Stimulated activated CD4-positive, alpha-beta T cell treated with anti-CD3 and anti-CD28 coated beads, Interleukin-4, amount 100 ng/mL, for 24 hours (primary cell): Measurements from ENCODE around the gene SMG9.

ENCODE experiments used
- DNase-seq: peaks from one replicate; pipeline ENCODE4 v3.0.0-alpha.2; 2020

SMG9 gene

GRCh38 chr19:43751466-43752220 lies 3.1 kb downstream of the SMG9 start:
- DNase-seq: no peak

GRCh38 chr19:43749898-43750297 lies 4.9 kb downstream of the SMG9 start:
- DNase-seq: no peak

GRCh38 chr19:43749152-43749551 lies 5.6 kb downstream of the SMG9 start:
- no peak for DNase-seq

GRCh38 chr19:43748685-43749084 lies 6.1 kb downstream of the SMG9 start:
- DNase-seq: no peak

- no peak for DNase-seq
These were observed 6.6 kb downstream of the SMG9 start for GRCh38 chr19:43748205-43748594.

- DNase-seq: no peak
These were observed 7.1 kb downstream of the SMG9 start for GRCh38 chr19:43747557-43748204.

- no peak for DNase-seq
These were observed 11.7 kb downstream of the SMG9 start for GRCh38 chr19:43743059-43743458.

GRCh38 chr19:43741075-43741825 lies 13.5 kb downstream of the SMG9 start:
- no peak for DNase-seq

GRCh38 chr19:43739439-43740235 lies 15.1 kb downstream of the SMG9 start:
- DNase-seq: no peak

GRCh38 chr19:43738780-43739211 lies 16.0 kb downstream of the SMG9 start:
- DNase-seq: no peak

GRCh38 chr19:43735957-43736356 lies 18.8 kb downstream of the SMG9 start:
- DNase-seq: no peak

GRCh38 chr19:43735013-43735412 lies 19.7 kb downstream of the SMG9 start:
- no peak for DNase-seq

- no peak for DNase-seq
These were observed 22.9 kb downstream of the SMG9 start for GRCh38 chr19:43731846-43732245.

- DNase-seq: no peak
These were observed 23.4 kb downstream of the SMG9 start for GRCh38 chr19:43731346-43731745.

- no peak for DNase-seq
These were observed 24.8 kb downstream of the SMG9 start for GRCh38 chr19:43729919-43730318.

GRCh38 chr19:43727593-43727853 lies 27.2 kb downstream of the SMG9 start:
- no peak for DNase-seq

GRCh38 chr19:43726736-43727592 lies 27.8 kb downstream of the SMG9 start:
- DNase-seq: no peak

GRCh38 chr19:43725468-43725867 lies 29.3 kb downstream of the SMG9 start:
- no peak for DNase-seq

- DNase-seq: no peak
These were observed 29.9 kb downstream of the SMG9 start for GRCh38 chr19:43724896-43725295.

GRCh38 chr19:43723588-43723987 lies 31.2 kb downstream of the SMG9 start:
- DNase-seq: no peak

- DNase-seq: no peak
These were observed 33.2 kb downstream of the SMG9 start for GRCh38 chr19:43721469-43722048.

GRCh38 chr19:43720936-43721335 lies 33.8 kb downstream of the SMG9 start:
- DNase-seq: no peak
